ENCODE data around the gene DIP2C. TPM values are rescaled to one million over a fixed set of nuclear protein-coding genes. Genes with fewer than 3 reads are reported as not detected.
"Not testable (repeated sequence)": the region's sequence is repeated elsewhere in the genome, so short reads cannot be mapped to it uniquely, and the experiment has no call there.

The DIP2C gene
- polyA plus RNA-seq, 3 donors: 4.4 to 15.1 (median 10.0) TPM

GRCh38 chr10:680745-681144 is 8.7 kb downstream of the DIP2C start:
- 94 to 97% (median 96%) methylated on average over 12 of the region's 12 CpGs for WGBS, 3 donors
- H3K27ac ChIP-seq (ENCODE audit: low read depth, low read length): no peak overlapping the region

DNA sequence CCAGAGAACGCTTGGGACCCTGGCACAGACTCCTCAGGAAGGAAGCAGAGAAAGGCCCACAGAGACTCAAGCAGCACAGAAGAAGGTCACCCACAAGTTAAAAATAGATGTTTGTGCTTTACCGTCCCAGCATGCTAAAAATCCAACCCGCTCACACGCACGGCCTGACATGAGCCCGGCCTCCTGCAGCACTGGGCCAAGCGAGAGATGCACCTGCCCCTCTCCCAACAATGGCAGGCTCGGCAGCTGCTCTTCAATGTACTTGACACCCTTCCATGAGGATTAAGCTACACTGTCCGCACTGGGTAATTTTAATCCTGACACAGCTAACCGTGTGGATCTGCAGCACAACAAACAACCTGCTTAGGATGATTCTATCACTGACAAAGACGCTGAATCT is 9.3 kb downstream of the DIP2C start:
- no peak overlapping the region for H3K27ac ChIP-seq (ENCODE audit: low read depth, low read length)
- 63 to 76% (median 70%) methylated on average over 11 of the region's 11 CpGs for WGBS, 3 donors

- WGBS, 3 donors: 95 to 96% (median 95%) methylated on average over 14 to 15 of the region's 15 CpGs
- no peak overlapping the region for H3K27ac ChIP-seq (ENCODE audit: low read depth, low read length)
Observed at GRCh38 chr10:679556-679955, 9.9 kb downstream of the DIP2C start.

GRCh38 chr10:678662-679005 is 10.8 kb downstream of the DIP2C start:
- H3K27ac ChIP-seq (ENCODE audit: low read depth, low read length): not testable (repeated sequence)
- 65 to 86% (median 72%) methylated on average over 4 to 10 of the region's 24 CpGs for WGBS, 3 donors

- no peak overlapping the region for H3K27ac ChIP-seq (ENCODE audit: low read depth, low read length)
- WGBS, 3 donors: 88 to 92% (median 89%) methylated on average over 21 to 22 of the region's 22 CpGs
Observed at GRCh38 chr10:677750-678661, 11.5 kb downstream of the DIP2C start.

DNA sequence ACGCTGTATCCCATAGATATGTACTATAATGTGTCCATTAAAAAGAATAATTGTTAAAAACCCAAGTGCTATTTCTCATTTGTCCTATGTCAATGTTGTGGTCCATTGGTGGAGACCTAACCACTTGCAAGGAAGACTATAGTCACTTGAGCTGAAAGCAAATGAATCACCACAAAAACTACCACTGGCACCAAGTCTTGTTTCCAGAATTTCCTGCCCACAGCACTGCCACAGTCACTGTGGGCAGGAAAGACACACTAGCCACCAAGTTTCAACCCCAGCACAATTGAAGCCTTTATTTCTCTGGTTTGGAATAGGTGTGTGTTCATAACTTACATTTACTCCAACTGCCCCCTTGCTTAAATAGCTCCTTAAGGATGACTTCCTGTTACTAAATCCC is 12.4 kb downstream of the DIP2C start:
- WGBS, 3 donors: 95 to 100% (median 97%) methylated on average over 1 of the region's 1 CpG
- H3K27ac ChIP-seq (ENCODE audit: low read depth, low read length): no peak overlapping the region

DNA sequence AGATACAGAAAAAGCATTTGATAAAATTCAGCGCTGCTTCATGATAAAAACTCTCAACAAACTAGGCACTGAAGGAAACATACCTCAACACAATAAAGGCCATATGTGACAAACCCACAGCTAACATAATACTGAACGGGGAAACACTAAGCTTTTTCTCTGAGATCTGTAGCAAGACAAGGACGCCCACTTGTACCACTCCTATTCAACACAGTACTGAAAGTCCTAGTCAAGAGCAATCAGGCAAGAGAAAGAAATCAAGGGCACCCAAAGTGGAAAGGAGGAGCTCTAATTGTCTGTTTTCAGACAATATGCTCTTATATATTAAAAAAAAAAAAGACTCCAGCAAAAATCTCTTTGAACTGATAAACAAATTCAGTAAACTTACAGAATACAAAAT is 13.3 kb downstream of the DIP2C start:
- no peak overlapping the region for H3K27ac ChIP-seq (ENCODE audit: low read depth, low read length)
- WGBS, 3 donors: 92 to 96% (median 94%) methylated on average over 3 of the region's 3 CpGs

DNA sequence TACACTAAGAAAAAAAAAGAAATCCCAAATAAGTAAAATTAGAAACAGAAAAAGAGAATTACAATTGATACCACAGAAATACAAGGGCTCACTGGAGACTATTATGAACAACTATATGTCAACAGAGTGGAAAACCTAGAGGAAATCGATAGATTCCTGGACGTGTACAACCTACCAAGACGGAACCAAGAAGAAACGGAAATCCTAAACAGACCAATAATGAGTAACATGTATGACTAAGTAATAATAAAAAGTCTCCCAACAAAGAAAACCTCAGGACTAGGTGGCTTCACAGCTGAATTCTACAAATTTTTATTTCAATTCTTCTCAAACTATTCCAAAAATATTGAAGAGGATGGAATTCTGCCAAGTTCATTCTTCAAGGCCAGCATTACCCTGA is 13.9 kb downstream of the DIP2C start:
- WGBS, 3 donors: 91 to 93% (median 93%) methylated on average over 4 of the region's 4 CpGs
- H3K27ac ChIP-seq (ENCODE audit: low read depth, low read length): no peak overlapping the region

GRCh38 chr10:673492-673891 is 16.0 kb downstream of the DIP2C start:
- H3K27ac ChIP-seq (ENCODE audit: low read depth, low read length): no peak overlapping the region
- WGBS, 3 donors: 73 to 77% (median 76%) methylated on average over 9 of the region's 9 CpGs

- 80 to 87% (median 80%) methylated on average over 5 of the region's 5 CpGs for WGBS, 3 donors
- H3K27ac ChIP-seq (ENCODE audit: low read depth, low read length): no peak overlapping the region
Observed at GRCh38 chr10:672992-673391, 16.5 kb downstream of the DIP2C start.

DNA sequence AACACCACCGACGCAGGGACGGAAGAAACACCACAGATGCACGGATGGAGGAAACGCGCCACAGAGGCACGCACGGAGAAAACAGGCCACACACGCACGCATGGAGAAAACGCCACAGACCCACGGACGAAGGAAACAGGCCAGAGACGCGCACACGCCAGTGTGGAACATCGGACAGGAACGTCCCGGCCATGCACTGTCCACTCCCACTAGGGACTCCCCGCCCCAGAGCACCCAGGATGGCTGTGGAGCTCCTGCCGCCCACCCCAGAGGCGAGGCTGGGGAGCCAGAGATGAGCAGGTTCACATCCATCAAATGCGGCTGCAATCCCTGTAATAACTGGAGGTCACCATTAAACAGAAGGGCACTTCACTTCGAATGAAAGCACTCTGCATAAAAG is 17.3 kb downstream of the DIP2C start:
- no peak overlapping the region for H3K27ac ChIP-seq (ENCODE audit: low read depth, low read length)
- WGBS, 3 donors: 94 to 96% (median 96%) methylated on average over 24 of the region's 24 CpGs

GRCh38 chr10:670990-671389 is 18.5 kb downstream of the DIP2C start:
- WGBS, 3 donors: 89 to 91% (median 90%) methylated on average over 26 of the region's 26 CpGs
- H3K27ac ChIP-seq (ENCODE audit: low read depth, low read length): no peak overlapping the region

GRCh38 chr10:670038-670437 is 19.4 kb downstream of the DIP2C start:
- 88 to 90% (median 89%) methylated on average over 19 of the region's 19 CpGs for WGBS, 3 donors
- H3K27ac ChIP-seq (ENCODE audit: low read depth, low read length): no peak overlapping the region

DNA sequence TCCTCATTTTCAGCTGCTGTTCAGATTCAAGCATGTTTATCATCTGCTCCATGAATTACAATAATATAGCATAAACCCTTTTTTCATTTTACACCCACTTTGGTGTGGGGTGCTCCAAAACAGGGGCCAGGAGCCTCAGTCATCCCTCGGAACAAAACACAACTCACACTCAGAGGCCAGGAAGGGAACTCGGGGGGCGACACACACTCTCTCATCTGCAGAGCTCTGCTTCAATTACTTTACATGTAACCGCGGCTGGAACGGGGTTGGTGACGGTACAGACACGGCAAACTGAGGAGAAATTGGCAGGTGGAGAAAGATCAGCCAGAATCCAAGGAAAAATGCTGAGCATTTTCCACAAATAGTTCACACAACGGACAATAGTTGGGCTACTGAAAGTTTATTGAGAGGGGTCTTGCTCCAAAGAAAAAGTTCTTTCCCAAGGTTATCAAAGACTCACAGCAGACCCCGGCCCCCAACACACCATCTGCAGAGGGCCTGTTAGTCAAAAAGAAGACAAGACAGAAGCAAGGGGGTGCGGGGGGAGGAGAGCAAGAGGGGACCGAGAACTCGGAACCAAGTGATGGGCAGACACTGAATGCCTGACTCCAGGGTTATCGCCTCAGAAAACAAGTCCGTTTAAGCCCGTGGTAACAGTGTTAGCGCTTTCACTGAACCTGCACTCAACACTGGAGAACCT is 20.5 kb downstream of the DIP2C start:
- no peak overlapping the region for H3K27ac ChIP-seq (ENCODE audit: low read depth, low read length)
- 89 to 91% (median 90%) methylated on average over 17 of the region's 17 CpGs for WGBS, 3 donors

- WGBS, 3 donors: 97 to 98% (median 98%) methylated on average over 7 of the region's 7 CpGs
- no peak overlapping the region for H3K27ac ChIP-seq (ENCODE audit: low read depth, low read length)
Observed at GRCh38 chr10:667602-668143, 21.8 kb downstream of the DIP2C start.

DNA sequence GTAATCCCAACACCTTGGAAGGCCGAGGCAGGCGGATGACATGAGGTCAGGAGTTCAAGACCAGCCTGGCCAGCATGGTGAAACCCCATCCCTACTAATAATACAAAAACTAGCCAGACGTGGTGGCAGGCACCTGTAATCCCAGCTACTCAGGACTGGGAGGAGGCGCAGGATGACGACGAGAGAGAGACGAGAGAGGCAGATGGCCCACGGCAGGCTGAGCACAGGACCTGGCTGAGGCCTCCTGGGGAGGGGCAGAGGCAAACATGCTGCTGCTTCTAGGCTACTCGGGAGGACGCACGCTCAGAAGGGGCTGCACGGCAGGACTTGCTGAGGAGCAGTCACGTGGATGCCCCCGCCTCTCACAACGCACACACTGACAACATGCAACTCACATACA is 22.4 kb downstream of the DIP2C start:
- H3K27ac ChIP-seq (ENCODE audit: low read depth, low read length): no peak overlapping the region
- 89 to 94% (median 92%) methylated on average over 15 of the region's 15 CpGs for WGBS, 3 donors

- 82 to 92% (median 89%) methylated on average over 32 to 37 of the region's 37 CpGs for WGBS, 3 donors
- H3K27ac ChIP-seq (ENCODE audit: low read depth, low read length): no peak overlapping the region
Observed at GRCh38 chr10:666237-667012, 23.0 kb downstream of the DIP2C start.

DNA sequence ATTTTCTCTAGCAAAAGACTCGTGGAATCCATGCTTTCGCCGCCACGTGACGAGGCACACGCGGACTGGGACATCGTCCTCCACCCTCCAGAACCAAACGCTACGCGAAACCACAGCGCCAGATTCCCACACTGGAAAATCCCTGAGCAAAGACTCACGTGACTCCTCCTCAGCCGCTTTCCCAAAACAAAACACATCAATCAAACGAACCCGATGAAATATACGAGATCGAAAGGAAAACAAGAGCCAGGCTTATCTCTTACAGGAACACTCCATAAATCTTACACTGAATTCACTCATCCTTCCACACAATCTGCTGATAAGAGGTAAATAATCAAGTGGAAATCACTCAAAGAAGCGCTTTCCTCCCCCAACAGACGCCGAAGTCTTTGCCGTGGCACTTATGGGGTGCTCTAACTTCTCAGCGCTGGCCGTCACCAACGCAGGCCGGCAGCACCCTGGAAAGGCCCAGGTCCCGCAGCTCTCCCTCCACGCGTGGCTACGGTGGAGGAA is 23.8 kb downstream of the DIP2C start:
- H3K27ac ChIP-seq (ENCODE audit: low read depth, low read length): no peak overlapping the region
- WGBS, 3 donors: 42 to 82% (median 66%) methylated on average over 30 of the region's 30 CpGs

GRCh38 chr10:664893-665292 is 24.6 kb downstream of the DIP2C start:
- 65 to 95% (median 92%) methylated on average over 4 of the region's 4 CpGs for WGBS, 3 donors
- H3K27ac ChIP-seq (ENCODE audit: low read depth, low read length): no peak overlapping the region

Data from adipose tissue (tissue), 3 donors.